GM23248 (cell line): Measurements from ENCODE around the gene ZC3H7A.

Experiments
- EZH2 ChIP-seq: fragments of 200-600 bp; sonication (generic); IDR thresholded peaks from 2 replicates; pipeline ENCODE4 v1.6.1; 2018; ENCODE audit warnings: antibody characterized with exemption, mild to moderate bottlenecking; ENCODE audit not compliant: insufficient read depth, poor library complexity, severe bottlenecking
- EZH2phosphoT487 ChIP-seq: fragments of 200-600 bp; sonication (generic); IDR thresholded peaks from 2 replicates; pipeline ENCODE4 v1.6.1; 2018; ENCODE audit warnings: antibody characterized with exemption, moderate library complexity, mild to moderate bottlenecking, low read depth; ENCODE audit not compliant: insufficient read depth

DNA sequence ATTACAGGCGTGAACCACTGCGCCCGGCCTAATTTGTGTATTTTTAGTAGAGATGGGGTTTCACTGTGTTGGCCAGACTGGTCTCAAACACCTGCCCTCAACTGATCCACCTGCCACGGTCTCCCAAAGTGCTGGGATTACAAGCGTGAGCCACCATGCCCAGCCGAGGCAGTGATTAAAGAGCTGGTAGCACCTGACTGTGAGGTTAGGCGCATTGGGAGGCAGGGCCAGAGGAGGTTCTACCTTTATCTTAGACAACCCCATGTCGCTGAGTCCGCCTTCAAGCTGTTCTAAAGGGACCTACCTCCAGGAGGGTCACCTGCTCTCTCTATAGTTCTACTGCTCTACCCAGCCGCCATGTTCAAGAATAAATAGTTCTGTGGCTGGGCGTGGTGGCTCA, 46.1 kb upstream of the ZC3H7A start:
- TF ChIP-seq EZH2 (no peak), EZH2phosphoT487 (no peak)
